Stomach (tissue), 4 donors: ENCODE data around the gene MEGF8.

ENCODE experiments used
- CTCF ChIP-seq, 7 experiments: fragments of 450-650 bp in 4 of 7; fragments of 200-600 bp in 3 of 7; sonication (generic) in 3 of 7; IDR thresholded peaks; one replicate each; pipeline ENCODE4 v1.5.1; 2016 to 2019; ENCODE audit warnings: antibody characterized with exemption in 7 of 7, control low read depth in 2 of 7, mild to moderate bottlenecking in 1 of 7
- EP300 ChIP-seq: sonication (generic); formaldehyde crosslinking; IDR thresholded peaks from one replicate; pipeline ENCODE4 v1.6.1; 2017; ENCODE audit warnings: antibody characterized with exemption
- POLR2A ChIP-seq, 4 donors: fragments of 450-650 bp; IDR thresholded peaks; one replicate each; pipeline ENCODE4 v1.6.1; 2016; ENCODE audit warnings: antibody characterized with exemption in 4 of 4, control low read depth in 2 of 4, mild to moderate bottlenecking in 1 of 4, moderate library complexity in 1 of 4
- POLR2AphosphoS5 ChIP-seq, 3 donors: sonication (generic); formaldehyde crosslinking; IDR thresholded peaks; one replicate each; pipeline ENCODE4 v1.6.1; 2016; ENCODE audit warnings: antibody characterized with exemption in 3 of 3

- TF ChIP-seq POLR2A (IDR thresholded peaks at IDR 0.05), result no peak
- TF ChIP-seq CTCF (IDR thresholded peaks at IDR 0.05), result peak in 1 of 7 experiments; percentile 76
- TF ChIP-seq EP300, result no peak
- TF ChIP-seq POLR2AphosphoS5 (IDR thresholded peaks at IDR 0.05), result no peak
Measured at GRCh38 chr19:42324655-42325307, 654 bp upstream of the MEGF8 start.
